Psoas muscle (tissue), 8 donors: ENCODE data around the gene ATP5F1D. TPM values are rescaled to one million over a fixed set of nuclear protein-coding genes. Genes with fewer than 3 reads are reported as not detected.

Experiments
- ATAC-seq, 4 donors: fragments of 200-7000 bp; cut with Tn5 transposase; one replicate each; pipeline ENCODE4 v1.9.1; 2020; ENCODE audit warnings: moderate library complexity in 3 of 4, mild to moderate bottlenecking in 2 of 4
- DNase-seq, 2 donors: peaks; one replicate each; pipeline ENCODE4 v3.0.0-alpha.2; 2020
- H3K27ac ChIP-seq: fragments of 200-600 bp; one replicate; pipeline ENCODE4 v1.8.0; 2022
- H3K27me3 ChIP-seq, 3 donors: fragments of 200-600 bp in 1 of 3; one replicate each; pipeline versions ENCODE4 v1.6.1 to v1.8.0; 2013 to 2022; ENCODE audit warnings: low read length in 2 of 3, mild to moderate bottlenecking in 2 of 3, moderate library complexity in 1 of 3; ENCODE audit not compliant: insufficient read depth in 3 of 3
- H3K36me3 ChIP-seq, 2 donors: fragments of 200-600 bp in 1 of 2; one replicate each; pipeline versions ENCODE4 v1.6.1 to v1.8.0; 2013 to 2022; ENCODE audit warnings: low read depth in 1 of 2, mild to moderate bottlenecking in 1 of 2, moderate library complexity in 1 of 2; ENCODE audit not compliant: insufficient read depth in 1 of 2
- H3K4me1 ChIP-seq: fragments of 200-600 bp; one replicate; pipeline ENCODE4 v1.8.0; 2022
- H3K4me3 ChIP-seq: fragments of 200-600 bp; one replicate; pipeline ENCODE4 v1.8.0; 2022; ENCODE audit warnings: mild to moderate bottlenecking
- H3K9me3 ChIP-seq: fragments of 200-600 bp; one replicate; pipeline ENCODE4 v1.8.0; 2022
- WGBS, 3 donors: extraction: QIAGEN DNeasy Blood & Tissue Kit; methylation state at CpG; one replicate each; pipeline versions ENCODE4 v1.1.6 to v1.1.7; 2013; 5-methylcytosine and 5-hydroxymethylcytosine counted together
- intact Hi-C, 2 donors: fragments of 100-400 bp; cut with DNase I; formaldehyde crosslinking; loops; one replicate each; pipeline versions ENCODE4 v1.11.0 to v1.14.2; 2022
- polyA plus RNA-seq, 3 donors: library from polyadenylated mRNA; stranded (reverse); fragments of 200-250 nt; gene quantifications; one replicate each; pipeline ENCODE4 v1.2.3, GENCODE V29; 2013
- total RNA-seq, 4 donors: library from RNA; stranded (reverse); fragmentation: NEBNext Ultra II Directional in 2 of 4; extraction: Animal tissue kit (Norgen Biotek cat#: 25700) in 2 of 4; gene quantifications; one replicate each; pipeline versions ENCODE4 v1.2.1 to v1.2.4, GENCODE V29; 2021 to 2023
- TF ChIP-seq, protein P1 (sequence below): fragments of 200-600 bp; IDR thresholded peaks from one replicate; pipeline ENCODE4 v1.8.0; 2022; ENCODE audit warnings: antibody characterized with exemption
- donor health status: healthy with polysubstance abuse.
- donor health status: DM: no; HTN: no; CAD: no; lungs with moderate emphysema.
- donor health status: Bipolar disorder and iron deficiency.
- donor health status: healthy.
- donor health status: DM: yes; HTN: yes; CAD: no.
- donor health status: DM: no; HTN: no; CAD: no.
- donor health status: DM: no; HTN: no; CAD: no.
- donor health status: DM: yes; HTN: yes; CAD: no.

Gene ATP5F1D
- total and polyA plus RNA-seq, 7 donors: 310 to 858 (median 509) TPM

DNA sequence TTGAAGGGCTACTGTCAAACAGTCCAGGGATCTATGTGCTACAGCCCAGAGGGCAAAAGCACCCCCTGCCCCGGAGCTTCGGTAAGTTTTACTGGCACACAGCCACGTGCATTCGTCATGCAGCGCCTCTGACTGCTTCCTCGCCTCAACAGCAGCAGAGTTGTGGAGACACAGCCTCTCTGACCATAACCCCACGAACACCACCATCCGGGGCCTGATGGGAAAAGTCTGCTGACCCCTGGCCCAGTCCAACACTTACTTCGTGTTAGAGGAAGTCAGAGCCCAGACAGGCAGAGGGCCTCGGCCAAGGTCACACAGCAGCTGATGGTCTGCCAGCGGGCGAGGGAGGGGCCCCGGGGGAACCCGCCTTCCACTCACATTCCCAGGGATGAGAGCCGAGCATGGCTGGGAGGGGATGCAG lies 8.9 kb upstream of the ATP5F1D start:
- H3K9me3 ChIP-seq: no peaks in the 10 kb centered on the region
- intact Hi-C loops: no loop called here
- ATAC-seq: peak in 1 of 4 donors; percentile 26
- H3K36me3 ChIP-seq: peaks cover 0 to 8% of the 10 kb centered on the region in 2 donors
- TF ChIP-seq, protein P1, sequence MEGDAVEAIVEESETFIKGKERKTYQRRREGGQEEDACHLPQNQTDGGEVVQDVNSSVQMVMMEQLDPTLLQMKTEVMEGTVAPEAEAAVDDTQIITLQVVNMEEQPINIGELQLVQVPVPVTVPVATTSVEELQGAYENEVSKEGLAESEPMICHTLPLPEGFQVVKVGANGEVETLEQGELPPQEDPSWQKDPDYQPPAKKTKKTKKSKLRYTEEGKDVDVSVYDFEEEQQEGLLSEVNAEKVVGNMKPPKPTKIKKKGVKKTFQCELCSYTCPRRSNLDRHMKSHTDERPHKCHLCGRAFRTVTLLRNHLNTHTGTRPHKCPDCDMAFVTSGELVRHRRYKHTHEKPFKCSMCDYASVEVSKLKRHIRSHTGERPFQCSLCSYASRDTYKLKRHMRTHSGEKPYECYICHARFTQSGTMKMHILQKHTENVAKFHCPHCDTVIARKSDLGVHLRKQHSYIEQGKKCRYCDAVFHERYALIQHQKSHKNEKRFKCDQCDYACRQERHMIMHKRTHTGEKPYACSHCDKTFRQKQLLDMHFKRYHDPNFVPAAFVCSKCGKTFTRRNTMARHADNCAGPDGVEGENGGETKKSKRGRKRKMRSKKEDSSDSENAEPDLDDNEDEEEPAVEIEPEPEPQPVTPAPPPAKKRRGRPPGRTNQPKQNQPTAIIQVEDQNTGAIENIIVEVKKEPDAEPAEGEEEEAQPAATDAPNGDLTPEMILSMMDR: no peak
- WGBS, 3 donors: 37 to 46% (median 39%) methylated on average over 15 of the region's 15 CpGs
- no peak overlapping the region for H3K4me3 ChIP-seq
- no peak overlapping the region for H3K27ac ChIP-seq
- peaks cover 0 to 5% (median 3%) of the 10 kb centered on the region in 3 donors for H3K27me3 ChIP-seq
- H3K4me1 ChIP-seq: peaks cover 9% of the 10 kb centered on the region
- no peak for DNase-seq

DNA sequence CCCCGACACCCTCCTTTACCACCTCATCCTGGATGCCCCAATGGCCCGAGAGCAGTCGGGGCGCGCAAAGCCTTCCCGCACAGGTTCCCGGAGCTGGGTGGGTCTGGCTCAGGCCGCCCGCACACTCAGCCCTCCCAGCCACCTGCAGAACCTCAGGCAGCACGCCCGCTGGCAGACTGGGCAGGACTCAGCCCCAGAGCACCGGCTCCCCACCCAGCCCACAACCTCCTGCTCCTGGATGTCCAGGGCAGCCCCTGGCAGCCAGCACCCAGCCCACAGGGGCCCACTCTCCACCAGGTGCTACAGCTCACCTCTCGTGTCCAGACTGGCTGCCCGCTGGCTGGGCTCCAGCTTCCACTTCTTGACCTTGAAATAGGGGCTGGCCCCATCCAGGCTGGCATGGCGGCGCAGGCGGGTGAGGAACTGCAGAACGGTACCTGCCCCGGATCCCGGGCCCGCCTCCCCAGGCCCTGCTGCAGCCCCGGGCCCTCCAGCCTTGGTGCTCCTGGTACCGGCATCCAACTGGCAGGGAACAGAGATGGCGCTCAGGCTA lies 8.4 kb upstream of the ATP5F1D start:
- WGBS, 3 donors: 79 to 82% (median 81%) methylated on average over 22 to 24 of the region's 24 CpGs
- ATAC-seq: no peak
- TF ChIP-seq, protein P1: no peak

DNA sequence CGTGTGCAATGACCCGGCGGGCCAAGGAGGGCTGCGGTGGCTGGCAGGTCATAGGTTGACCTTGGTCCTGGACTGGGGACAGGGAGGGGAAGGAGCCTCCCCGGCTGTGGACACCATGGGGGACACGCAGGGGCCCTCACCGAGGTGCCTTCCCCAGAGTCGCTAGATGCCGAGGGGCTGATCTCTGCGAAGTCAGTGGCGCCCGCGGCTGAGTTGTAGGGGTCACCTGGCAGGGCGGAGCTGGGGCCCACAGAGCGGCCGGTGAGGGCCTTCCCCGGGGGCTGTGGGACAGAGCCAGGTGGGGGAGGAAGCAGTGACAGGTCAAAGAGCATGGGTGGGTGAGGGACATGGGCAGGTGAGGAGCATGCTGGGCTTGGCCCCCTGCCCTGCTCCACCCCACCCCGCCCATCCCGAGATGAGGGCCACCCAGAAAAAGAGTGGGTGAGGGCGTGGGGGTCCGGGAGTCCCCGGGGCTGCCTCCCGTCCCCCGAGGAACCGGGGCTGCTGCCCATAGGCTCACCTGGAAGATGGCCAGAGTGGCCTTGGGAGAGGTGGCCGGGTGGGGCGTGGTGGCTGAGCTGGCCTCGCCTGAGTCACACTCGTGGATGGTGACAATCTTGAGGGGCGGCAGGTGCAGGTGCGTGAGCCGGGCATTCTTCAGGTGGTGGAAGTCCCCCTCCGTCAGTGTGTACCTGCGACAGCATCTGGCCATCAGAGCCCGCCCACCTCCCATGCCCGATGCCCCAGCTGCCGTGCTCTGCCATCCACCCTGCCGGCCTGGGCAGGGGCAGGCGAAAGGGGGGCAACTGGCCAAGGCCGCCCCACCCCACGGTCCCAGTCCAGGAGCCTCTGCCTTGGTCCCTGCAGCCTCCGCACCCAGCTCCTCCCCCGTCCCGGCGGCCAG lies 7.2 kb upstream of the ATP5F1D start:
- ATAC-seq (no peak), DNase-seq (no peak)
- intact Hi-C loops: no loop called here
- H3K9me3 ChIP-seq: no peaks in the 10 kb centered on the region
- H3K4me1 ChIP-seq: peaks cover 9% of the 10 kb centered on the region
- H3K4me3 ChIP-seq: no peak overlapping the region
- H3K27ac ChIP-seq: no peak overlapping the region
- peaks cover 0 to 5% (median 3%) of the 10 kb centered on the region in 3 donors for H3K27me3 ChIP-seq
- TF ChIP-seq, protein P1: no peak
- 88 to 95% (median 90%) methylated on average over 36 to 45 of the region's 45 CpGs for WGBS, 3 donors
- no peaks in the 10 kb centered on the region for H3K36me3 ChIP-seq

More for the DNA sequence above, 8.4 kb upstream of the ATP5F1D start:
- Histone ChIP-seq H3K9me3 (no peaks in the 10 kb centered on the region), H3K27ac (no peak overlapping the region), H3K36me3 (peaks cover 0 to 3% of the 10 kb centered on the region in 2 donors), H3K27me3 (peaks cover 0 to 5% (median 3%) of the 10 kb centered on the region in 3 donors), H3K4me3 (no peak overlapping the region), H3K4me1 (peaks cover 9% of the 10 kb centered on the region)
- intact Hi-C loops: no loop called here
- no peak for DNase-seq

DNA sequence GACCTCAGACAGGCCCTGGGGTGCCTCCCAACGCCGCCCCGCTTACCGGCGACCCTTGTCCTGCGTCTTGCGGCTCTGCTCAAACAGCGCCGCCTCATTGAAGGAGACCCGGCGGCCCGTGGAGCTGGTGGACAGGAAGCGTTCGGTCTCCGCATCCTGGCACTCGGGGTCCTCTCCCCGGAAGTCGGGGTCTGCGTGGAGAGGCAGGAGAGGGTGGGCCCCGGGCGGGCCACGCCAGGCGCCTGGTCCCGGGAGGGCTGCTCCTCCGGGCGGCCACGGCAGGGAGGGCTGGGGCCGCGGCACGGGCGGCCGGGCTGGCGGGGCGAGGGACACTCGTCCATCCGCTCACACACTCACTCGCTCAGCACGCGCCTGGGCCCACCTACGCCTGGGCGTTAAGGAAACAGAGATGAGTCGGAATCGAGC lies 6.6 kb upstream of the ATP5F1D start:
- peaks cover 9% of the 10 kb centered on the region for H3K4me1 ChIP-seq
- no peak overlapping the region for H3K27ac ChIP-seq
- H3K4me3 ChIP-seq: no peak overlapping the region
- 91 to 94% (median 92%) methylated on average over 23 to 43 of the region's 43 CpGs for WGBS, 3 donors
- peaks cover 0 to 5% (median 3%) of the 10 kb centered on the region in 3 donors for H3K27me3 ChIP-seq
- no peak for DNase-seq
- intact Hi-C loops: no loop called here
- H3K36me3 ChIP-seq: no peaks in the 10 kb centered on the region
- TF ChIP-seq, protein P1: no peak
- H3K9me3 ChIP-seq: no peaks in the 10 kb centered on the region
- ATAC-seq: no peak
